Peyer's patch (tissue), 4 donors: Measurements from ENCODE around the gene CMTM8. TPM values are rescaled to one million over a fixed set of nuclear protein-coding genes. Genes with fewer than 3 reads are reported as not detected.

ENCODE experiments used
- DNase-seq, 3 donors: peaks; one replicate each; pipeline ENCODE4 v3.0.0-alpha.2; 2017 to 2019
- H3K27ac ChIP-seq, 4 donors: fragments of 200-600 bp; sonication (generic); one replicate each; pipeline ENCODE4 v1.5.1; 2016 to 2019
- H3K27me3 ChIP-seq, 2 donors: fragments of 200-600 bp; sonication (generic); one replicate each; pipeline ENCODE4 v1.5.1; 2019
- H3K36me3 ChIP-seq, 3 donors: fragments of 200-600 bp; sonication (generic); one replicate each; pipeline ENCODE4 v1.5.1; 2016 to 2019
- H3K4me1 ChIP-seq, 4 donors: fragments of 200-600 bp; sonication (generic); one replicate each; pipeline ENCODE4 v1.5.1; 2016 to 2019
- H3K4me3 ChIP-seq, 4 donors: fragments of 200-600 bp; sonication (generic); 1 replicate in 3 of 4; 2 replicates in 1 of 4; pipeline ENCODE4 v1.5.1; 2016 to 2019; ENCODE audit warnings: mild to moderate bottlenecking in 1 of 4
- H3K9me3 ChIP-seq, 4 donors: fragments of 200-600 bp; sonication (generic); one replicate each; pipeline ENCODE4 v1.5.1; 2016 to 2019; ENCODE audit warnings: mild to moderate bottlenecking in 1 of 4
- CTCF ChIP-seq, 6 experiments: fragments of 450-650 bp in 4 of 6; fragments of 200-600 bp in 2 of 6; sonication (generic) in 1 of 6; IDR thresholded peaks; one replicate each; pipeline ENCODE4 v1.5.1; 2017 to 2019; ENCODE audit warnings: antibody characterized with exemption in 6 of 6, mild to moderate bottlenecking in 3 of 6, moderate library complexity in 1 of 6
- POLR2A ChIP-seq, 2 donors: fragments of 450-650 bp; IDR thresholded peaks; one replicate each; pipeline ENCODE4 v1.5.1; 2017; ENCODE audit warnings: antibody characterized with exemption in 2 of 2, mild to moderate bottlenecking in 2 of 2, moderate library complexity in 2 of 2
- total RNA-seq, 4 donors: library from RNA; depleted of rRNA; stranded (reverse); fragments of >200 nt; gene quantifications; one replicate each; pipeline ENCODE4 v1.1.0, GENCODE V29; 2016

Gene CMTM8
- total RNA-seq, 4 donors from 2014 or later, result 7.1 to 16.5 (median 13.1) TPM; not detected in 1

GRCh38 chr3:32315441-32315840 lies 77.0 kb downstream of the CMTM8 start:
- TF ChIP-seq POLR2A (IDR thresholded peaks at IDR 0.05) (no peak), CTCF (IDR thresholded peaks at IDR 0.05) (no peak)
- Histone ChIP-seq H3K36me3 (no peaks in the 10 kb centered on the region), H3K4me1 (no peaks in the 10 kb centered on the region), H3K27me3 (no peaks in the 10 kb centered on the region), H3K4me3 (no peak overlapping the region), H3K27ac (no peak overlapping the region), H3K9me3 (no peaks in the 10 kb centered on the region)
- DNase-seq, result no peak

- TF ChIP-seq CTCF (IDR thresholded peaks at IDR 0.05) (no peak), POLR2A (IDR thresholded peaks at IDR 0.05) (no peak)
- no peak for DNase-seq
- H3K4me3 ChIP-seq, result no peak overlapping the region
- H3K36me3 ChIP-seq, result no peaks in the 10 kb centered on the region
- no peak overlapping the region for H3K27ac ChIP-seq
- no peaks in the 10 kb centered on the region for H3K4me1 ChIP-seq
- H3K9me3 ChIP-seq, result no peaks in the 10 kb centered on the region
- H3K27me3 ChIP-seq, result no peaks in the 10 kb centered on the region
Observed at GRCh38 chr3:32316319-32316718, 77.8 kb downstream of the CMTM8 start.

GRCh38 chr3:32316976-32317375 lies 78.5 kb downstream of the CMTM8 start:
- H3K4me3 ChIP-seq, result no peak overlapping the region
- no peaks in the 10 kb centered on the region for H3K27me3 ChIP-seq
- H3K4me1 ChIP-seq, result no peaks in the 10 kb centered on the region
- no peaks in the 10 kb centered on the region for H3K9me3 ChIP-seq
- H3K27ac ChIP-seq, result no peak overlapping the region
- no peaks in the 10 kb centered on the region for H3K36me3 ChIP-seq
- TF ChIP-seq CTCF (IDR thresholded peaks at IDR 0.05) (no peak), POLR2A (IDR thresholded peaks at IDR 0.05) (no peak)
- no peak for DNase-seq

- no peak overlapping the region for H3K4me3 ChIP-seq
- no peak overlapping the region for H3K27ac ChIP-seq
- no peak for DNase-seq
- no peaks in the 10 kb centered on the region for H3K9me3 ChIP-seq
- no peaks in the 10 kb centered on the region for H3K36me3 ChIP-seq
- H3K27me3 ChIP-seq, result no peaks in the 10 kb centered on the region
- no peaks in the 10 kb centered on the region for H3K4me1 ChIP-seq
- TF ChIP-seq CTCF (IDR thresholded peaks at IDR 0.05) (no peak), POLR2A (IDR thresholded peaks at IDR 0.05) (no peak)
Observed at GRCh38 chr3:32319607-32320006, 81.1 kb downstream of the CMTM8 start.

GRCh38 chr3:32320080-32320479 lies 81.6 kb downstream of the CMTM8 start:
- no peak overlapping the region for H3K27ac ChIP-seq
- H3K36me3 ChIP-seq, result no peaks in the 10 kb centered on the region
- H3K27me3 ChIP-seq, result no peaks in the 10 kb centered on the region
- no peaks in the 10 kb centered on the region for H3K4me1 ChIP-seq
- no peaks in the 10 kb centered on the region for H3K9me3 ChIP-seq
- no peak overlapping the region for H3K4me3 ChIP-seq
- TF ChIP-seq CTCF (IDR thresholded peaks at IDR 0.05), result no peak
- TF ChIP-seq POLR2A (IDR thresholded peaks at IDR 0.05), result no peak
- DNase-seq, result no peak
